Lung (tissue), 12 donors: ENCODE results near the gene CYB5B. TPM values are rescaled to one million over a fixed set of nuclear protein-coding genes. Genes with fewer than 3 reads are reported as not detected.

Experiments used
- ATAC-seq: fragments of 200-7000 bp; cut with Tn5 transposase; one replicate; pipeline ENCODE4 v1.9.1; 2020; ENCODE audit warnings: moderate number of reproducible peaks; ENCODE audit not compliant: insufficient read depth, low FRiP score
- DNase-seq, 3 donors: peaks; one replicate each; pipeline ENCODE4 v3.0.0-alpha.2; 2013 to 2017
- H3K27ac ChIP-seq, 2 donors: one replicate each; pipeline ENCODE4 v1.5.1; 2013; ENCODE audit warnings: mild to moderate bottlenecking in 2 of 2, moderate library complexity in 2 of 2, control low read depth in 1 of 2, inconsistent platforms in 1 of 2, low read depth in 1 of 2, low read length in 1 of 2
- H3K27me3 ChIP-seq, 3 donors: one replicate each; pipeline ENCODE4 v1.5.1; 2013; ENCODE audit warnings: low read length in 2 of 3; ENCODE audit not compliant: control insufficient read depth in 3 of 3, insufficient read depth in 3 of 3
- H3K36me3 ChIP-seq, 4 donors: one replicate each; pipeline ENCODE4 v1.5.1; 2013; ENCODE audit warnings: low read length in 4 of 4, mild to moderate bottlenecking in 1 of 4, moderate library complexity in 1 of 4; ENCODE audit not compliant: control insufficient read depth in 4 of 4, insufficient read depth in 4 of 4
- H3K4me1 ChIP-seq, 5 donors: one replicate each; pipeline ENCODE4 v1.5.1; 2013; ENCODE audit warnings: low read length in 5 of 5, mild to moderate bottlenecking in 2 of 5, moderate library complexity in 1 of 5; ENCODE audit not compliant: control insufficient read depth in 5 of 5, insufficient read depth in 5 of 5
- H3K4me3 ChIP-seq: one replicate; pipeline ENCODE4 v1.5.1; 2013; ENCODE audit warnings: mild to moderate bottlenecking, control low read depth, moderate library complexity
- H3K9ac ChIP-seq, 2 donors: one replicate each; pipeline ENCODE4 v1.5.1; 2013; ENCODE audit warnings: low read length in 2 of 2, control low read depth in 1 of 2; ENCODE audit not compliant: insufficient read depth in 1 of 2
- H3K9me3 ChIP-seq, 4 donors: one replicate each; pipeline ENCODE4 v1.5.1; 2013; ENCODE audit warnings: low read length in 3 of 4, mild to moderate bottlenecking in 1 of 4, moderate library complexity in 1 of 4; ENCODE audit not compliant: control insufficient read depth in 4 of 4, insufficient read depth in 3 of 4
- CTCF ChIP-seq: IDR thresholded peaks from 2 replicates; pipeline ENCODE4 v1.5.1; 2012; ENCODE audit warnings: mild to moderate bottlenecking; ENCODE audit errors: control extremely low read depth, extremely low read depth
- WGBS, 2 donors: extraction: QIAGEN DNeasy Blood & Tissue Kit; methylation state at CpG; one replicate each; pipeline ENCODE4 v1.1.7; 2013; 5-methylcytosine and 5-hydroxymethylcytosine counted together
- polyA plus RNA-seq, 2 donors: library from polyadenylated mRNA; stranded (reverse); fragments of 200-250 nt; gene quantifications; one replicate each; pipeline ENCODE4 v1.2.1, GENCODE V29; 2013
- total RNA-seq, 2 donors: library from RNA; depleted of rRNA in 1 of 2; stranded (reverse); fragments of >200 nt in 1 of 2; gene quantifications; one replicate each; pipeline ENCODE4 v1.2.1, GENCODE V29; 2014 to 2021
- donor health status: control.
- donor health status: control.
- donor health status: Bipolar disorder and iron deficiency.
- donor health status: healthy.
- donor health status: DM: yes; HTN: yes; CAD: no.

CYB5B gene
- total and polyA plus RNA-seq, 4 donors: 68.1 to 103 (median 75.7) TPM

- H3K4me3 ChIP-seq: no peak overlapping the region
Measured at GRCh38 chr16:69443927-69444631, 19.7 kb downstream of the CYB5B start.

GRCh38 chr16:69444873-69445517 lies 20.6 kb downstream of the CYB5B start:
- no peaks in the 10 kb centered on the region for H3K27me3 ChIP-seq
- H3K36me3 ChIP-seq: peaks cover 0 to 5% (median 2%) of the 10 kb centered on the region in 4 donors
- peak in 2 of 3 donors; percentile 36 to 47 for DNase-seq
- peak overlapping the region in 1 of 2 donors; percentile 21 for H3K27ac ChIP-seq
- no peak overlapping the region for H3K4me3 ChIP-seq
- TF ChIP-seq CTCF: no peak
- H3K9me3 ChIP-seq: no peaks in the 10 kb centered on the region
- whole genome bisulfite sequencing, 2 donors: 33 to 49% methylated on average over 2 of the region's 2 CpGs
- peak overlapping the region; percentile 40 to 79 for H3K9ac ChIP-seq
- peaks cover 3 to 41% (median 11%) of the 10 kb centered on the region in 5 donors for H3K4me1 ChIP-seq
- no peak for ATAC-seq

More at GRCh38 chr16:69443927-69444631, 19.7 kb downstream of the CYB5B start:
- no peaks in the 10 kb centered on the region for H3K9me3 ChIP-seq
- no peak for TF ChIP-seq CTCF
- no peaks in the 10 kb centered on the region for H3K27me3 ChIP-seq
- WGBS, 2 donors: 46 to 49% methylated on average over 12 of the region's 12 CpGs
- peak overlapping the region; percentile 60 to 93 for H3K27ac ChIP-seq
- H3K4me1 ChIP-seq: peaks cover 3 to 32% (median 11%) of the 10 kb centered on the region in 5 donors
- peaks cover 0 to 5% (median 2%) of the 10 kb centered on the region in 4 donors for H3K36me3 ChIP-seq
- DNase-seq: peak; percentile 12 to 59 (median 37)
- H3K9ac ChIP-seq: peak overlapping the region; percentile 40 to 79
- ATAC-seq: peak; percentile 44

GRCh38 chr16:69448470-69449193 lies 24.2 kb downstream of the CYB5B start:
- DNase-seq (peak; percentile 40 to 92 (median 87)), ATAC-seq (peak; percentile 51)
- Histone ChIP-seq H3K4me3 (no peak overlapping the region), H3K9ac (peak overlapping the region in 1 of 2 donors; percentile 0), H3K27ac (peak overlapping the region; percentile 17 to 70), H3K9me3 (no peaks in the 10 kb centered on the region), H3K4me1 (peaks cover 3 to 46% (median 11%) of the 10 kb centered on the region in 5 donors), H3K27me3 (no peaks in the 10 kb centered on the region), H3K36me3 (peaks cover 0 to 8% (median 2%) of the 10 kb centered on the region in 4 donors)
- no peak for TF ChIP-seq CTCF
- WGBS, 2 donors: 44 to 67% methylated on average over 3 of the region's 3 CpGs
